Measurements from ENCODE around the gene SVOP.

The SVOP gene

DNA sequence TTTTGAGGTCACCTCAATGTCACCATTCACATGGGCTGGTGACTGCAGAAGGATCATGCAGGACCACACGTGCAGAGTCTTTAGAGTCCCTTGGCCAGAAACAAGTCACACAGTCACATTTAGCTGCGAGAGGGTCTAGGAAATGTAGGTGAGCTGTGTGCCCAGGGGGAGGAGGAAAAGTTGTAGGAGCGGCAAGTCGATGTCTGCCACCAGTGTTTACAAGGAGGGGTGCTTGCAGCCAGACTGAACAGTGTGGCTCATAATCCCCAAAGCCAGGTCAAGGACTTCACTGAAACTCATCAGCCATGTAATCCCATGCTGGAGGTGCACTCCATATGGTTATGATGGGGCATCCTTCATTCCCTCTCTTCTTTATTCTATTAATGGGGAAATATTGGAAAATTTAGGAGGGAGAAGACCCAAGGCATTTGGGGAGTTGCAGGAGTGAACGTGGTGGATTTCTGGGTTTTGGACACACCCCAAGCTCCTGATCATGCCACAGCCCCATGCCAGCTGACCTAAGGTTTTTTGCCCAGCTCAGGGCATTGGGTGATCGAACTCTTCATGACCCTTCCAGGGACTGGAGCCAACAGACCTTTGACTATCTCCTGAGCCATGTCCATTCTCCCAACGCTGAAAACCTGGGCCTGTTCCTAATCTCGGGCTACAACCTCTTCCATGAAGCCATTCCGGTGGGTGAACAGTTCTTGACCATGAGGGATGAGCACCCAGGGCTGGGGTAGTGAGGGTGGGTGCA lies 133.8 kb downstream of the SVOP start:
- no peak for DNase-seq
- Histone ChIP-seq H3K4me1 (ENCODE audit: insufficient read depth, low read length) (no peaks in the 10 kb centered on the region), H3K4me3 (ENCODE audit: low read depth in 1 of 2, low read length in 2 of 2) (no peak overlapping the region), H4K20me1 (ENCODE audit: insufficient read depth, low read length) (no peaks in the 10 kb centered on the region), H3K36me3 (ENCODE audit: insufficient read depth, low read length) (no peaks in the 10 kb centered on the region), H2AFZ (ENCODE audit: low read depth, low read length) (no peak overlapping the region), H3K9me3 (ENCODE audit: insufficient read depth, low read length, severe bottlenecking) (no peaks in the 10 kb centered on the region), H3K9ac (ENCODE audit: low read depth, low read length) (no peak overlapping the region), H3K27ac (ENCODE audit: low read length) (no peak overlapping the region), H3K4me2 (ENCODE audit: insufficient read depth, low read length) (no peak overlapping the region), H3K79me2 (ENCODE audit: insufficient read depth, low read length) (no peaks in the 10 kb centered on the region), H3K27me3 (ENCODE audit: insufficient read depth, low read length, poor library complexity) (no peaks in the 10 kb centered on the region)
- ATAC-seq (ENCODE audit: insufficient read depth, low read depth), result no peak
- TF ChIP-seq EZH2 (IDR thresholded peaks at IDR 0.05; ENCODE audit: borderline replicate concordance, low read depth, low read length, severe bottlenecking), result no peak
- TF ChIP-seq, protein P1, sequence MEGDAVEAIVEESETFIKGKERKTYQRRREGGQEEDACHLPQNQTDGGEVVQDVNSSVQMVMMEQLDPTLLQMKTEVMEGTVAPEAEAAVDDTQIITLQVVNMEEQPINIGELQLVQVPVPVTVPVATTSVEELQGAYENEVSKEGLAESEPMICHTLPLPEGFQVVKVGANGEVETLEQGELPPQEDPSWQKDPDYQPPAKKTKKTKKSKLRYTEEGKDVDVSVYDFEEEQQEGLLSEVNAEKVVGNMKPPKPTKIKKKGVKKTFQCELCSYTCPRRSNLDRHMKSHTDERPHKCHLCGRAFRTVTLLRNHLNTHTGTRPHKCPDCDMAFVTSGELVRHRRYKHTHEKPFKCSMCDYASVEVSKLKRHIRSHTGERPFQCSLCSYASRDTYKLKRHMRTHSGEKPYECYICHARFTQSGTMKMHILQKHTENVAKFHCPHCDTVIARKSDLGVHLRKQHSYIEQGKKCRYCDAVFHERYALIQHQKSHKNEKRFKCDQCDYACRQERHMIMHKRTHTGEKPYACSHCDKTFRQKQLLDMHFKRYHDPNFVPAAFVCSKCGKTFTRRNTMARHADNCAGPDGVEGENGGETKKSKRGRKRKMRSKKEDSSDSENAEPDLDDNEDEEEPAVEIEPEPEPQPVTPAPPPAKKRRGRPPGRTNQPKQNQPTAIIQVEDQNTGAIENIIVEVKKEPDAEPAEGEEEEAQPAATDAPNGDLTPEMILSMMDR (IDR thresholded peaks at IDR 0.05; ENCODE audit: borderline replicate concordance, extremely low read depth, low read length, poor library complexity, severe bottlenecking), result no peak

DNA sequence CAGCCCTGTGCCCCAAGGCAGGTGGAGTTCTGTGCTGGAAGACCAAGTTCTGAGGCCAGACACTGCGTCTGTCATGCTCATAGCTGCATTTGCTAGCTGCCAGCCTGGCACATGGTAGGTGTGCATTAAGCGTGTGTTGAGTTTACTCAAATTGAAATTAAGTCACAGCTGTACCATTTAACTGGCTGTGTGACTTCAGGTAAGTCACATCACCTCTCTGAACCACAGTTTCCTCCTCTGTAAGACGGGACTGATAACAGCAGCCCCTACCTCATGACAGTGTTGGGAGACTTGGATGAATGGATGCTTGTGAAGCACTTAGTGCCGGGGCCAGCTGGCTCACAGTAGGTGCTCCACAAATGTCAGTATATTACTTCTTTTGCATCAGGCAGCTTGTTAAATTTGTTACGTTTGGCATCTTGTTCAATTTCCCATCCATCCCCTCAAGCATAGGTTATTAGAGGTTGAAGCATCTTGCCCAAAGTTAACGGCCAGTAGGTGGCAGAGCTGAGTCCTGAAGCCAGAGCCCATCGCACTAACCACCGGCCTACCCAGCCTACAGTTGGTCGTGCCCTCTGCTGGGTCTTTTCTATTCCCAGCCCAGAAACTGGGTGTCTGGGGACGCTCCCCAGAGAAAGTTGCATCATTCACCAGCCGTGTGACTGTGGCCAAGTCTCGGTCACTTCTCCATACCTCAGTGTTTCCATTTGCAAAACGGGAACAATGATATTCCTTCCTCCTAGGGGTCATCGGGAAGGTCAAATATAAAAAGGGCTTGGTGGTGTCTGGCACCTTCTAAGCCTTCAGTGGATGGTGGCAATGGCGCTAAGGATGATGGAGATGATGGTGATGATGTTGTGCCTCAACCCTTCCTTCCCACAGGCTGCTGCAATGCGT lies 136.5 kb downstream of the SVOP start:
- Histone ChIP-seq H3K27me3 (ENCODE audit: insufficient read depth, low read length, poor library complexity) (peaks cover 4% of the 10 kb centered on the region), H4K20me1 (ENCODE audit: insufficient read depth, low read length) (no peaks in the 10 kb centered on the region), H3K4me3 (ENCODE audit: low read depth in 1 of 2, low read length in 2 of 2) (no peak overlapping the region), H3K9me3 (ENCODE audit: insufficient read depth, low read length, severe bottlenecking) (no peaks in the 10 kb centered on the region), H3K4me2 (ENCODE audit: insufficient read depth, low read length) (no peak overlapping the region), H3K79me2 (ENCODE audit: insufficient read depth, low read length) (no peaks in the 10 kb centered on the region), H3K36me3 (ENCODE audit: insufficient read depth, low read length) (no peaks in the 10 kb centered on the region), H2AFZ (ENCODE audit: low read depth, low read length) (no peak overlapping the region), H3K27ac (ENCODE audit: low read length) (no peak overlapping the region), H3K4me1 (ENCODE audit: insufficient read depth, low read length) (no peaks in the 10 kb centered on the region), H3K9ac (ENCODE audit: low read depth, low read length) (no peak overlapping the region)
- ATAC-seq (ENCODE audit: insufficient read depth, low read depth) (peak; percentile 62; the same call in 2 of the 3 replicates), DNase-seq (peak; percentile 59)
- TF ChIP-seq, protein P1 (IDR thresholded peaks at IDR 0.05; ENCODE audit: borderline replicate concordance, extremely low read depth, low read length, poor library complexity, severe bottlenecking), result peak; percentile 75
- TF ChIP-seq EZH2 (IDR thresholded peaks at IDR 0.05; ENCODE audit: borderline replicate concordance, low read depth, low read length, severe bottlenecking), result no peak

- no peaks in the 10 kb centered on the region for H3K9me3 ChIP-seq (ENCODE audit: insufficient read depth, low read length, severe bottlenecking)
- H3K36me3 ChIP-seq (ENCODE audit: insufficient read depth, low read length), result no peaks in the 10 kb centered on the region
- no peak for TF ChIP-seq EZH2 (IDR thresholded peaks at IDR 0.05; ENCODE audit: borderline replicate concordance, low read depth, low read length, severe bottlenecking)
- TF ChIP-seq, protein P1 (IDR thresholded peaks at IDR 0.05; ENCODE audit: borderline replicate concordance, extremely low read depth, low read length, poor library complexity, severe bottlenecking), result no peak
- H3K27ac ChIP-seq (ENCODE audit: low read length), result no peak overlapping the region
- peaks cover 4% of the 10 kb centered on the region for H3K27me3 ChIP-seq (ENCODE audit: insufficient read depth, low read length, poor library complexity)
- ATAC-seq (ENCODE audit: insufficient read depth, low read depth), result no peak
- H3K79me2 ChIP-seq (ENCODE audit: insufficient read depth, low read length), result no peaks in the 10 kb centered on the region
- no peak overlapping the region for H3K4me2 ChIP-seq (ENCODE audit: insufficient read depth, low read length)
- H4K20me1 ChIP-seq (ENCODE audit: insufficient read depth, low read length), result no peaks in the 10 kb centered on the region
- no peak overlapping the region for H2AFZ ChIP-seq (ENCODE audit: low read depth, low read length)
- no peak for DNase-seq
- no peak overlapping the region for H3K9ac ChIP-seq (ENCODE audit: low read depth, low read length)
- no peak overlapping the region for H3K4me3 ChIP-seq (ENCODE audit: low read depth in 1 of 2, low read length in 2 of 2)
- no peaks in the 10 kb centered on the region for H3K4me1 ChIP-seq (ENCODE audit: insufficient read depth, low read length)
These were observed 138.9 kb downstream of the SVOP start for GRCh38 chr12:108881953-108882352.

All from DND-41 (cell line).